GM12801 (cell line): ENCODE results near the gene EME2.

Experiments
- TF ChIP-seq, protein P1 (sequence below): IDR thresholded peaks from one replicate; pipeline ENCODE4 v1.5.1; 2011; ENCODE audit warnings: control low read depth; ENCODE audit not compliant: insufficient read length; ENCODE audit errors: extremely low read depth

EME2 gene

GRCh38 chr16:1788095-1788707, 15.6 kb downstream of the EME2 start:
- TF ChIP-seq, protein P1, sequence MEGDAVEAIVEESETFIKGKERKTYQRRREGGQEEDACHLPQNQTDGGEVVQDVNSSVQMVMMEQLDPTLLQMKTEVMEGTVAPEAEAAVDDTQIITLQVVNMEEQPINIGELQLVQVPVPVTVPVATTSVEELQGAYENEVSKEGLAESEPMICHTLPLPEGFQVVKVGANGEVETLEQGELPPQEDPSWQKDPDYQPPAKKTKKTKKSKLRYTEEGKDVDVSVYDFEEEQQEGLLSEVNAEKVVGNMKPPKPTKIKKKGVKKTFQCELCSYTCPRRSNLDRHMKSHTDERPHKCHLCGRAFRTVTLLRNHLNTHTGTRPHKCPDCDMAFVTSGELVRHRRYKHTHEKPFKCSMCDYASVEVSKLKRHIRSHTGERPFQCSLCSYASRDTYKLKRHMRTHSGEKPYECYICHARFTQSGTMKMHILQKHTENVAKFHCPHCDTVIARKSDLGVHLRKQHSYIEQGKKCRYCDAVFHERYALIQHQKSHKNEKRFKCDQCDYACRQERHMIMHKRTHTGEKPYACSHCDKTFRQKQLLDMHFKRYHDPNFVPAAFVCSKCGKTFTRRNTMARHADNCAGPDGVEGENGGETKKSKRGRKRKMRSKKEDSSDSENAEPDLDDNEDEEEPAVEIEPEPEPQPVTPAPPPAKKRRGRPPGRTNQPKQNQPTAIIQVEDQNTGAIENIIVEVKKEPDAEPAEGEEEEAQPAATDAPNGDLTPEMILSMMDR = no peak

DNA sequence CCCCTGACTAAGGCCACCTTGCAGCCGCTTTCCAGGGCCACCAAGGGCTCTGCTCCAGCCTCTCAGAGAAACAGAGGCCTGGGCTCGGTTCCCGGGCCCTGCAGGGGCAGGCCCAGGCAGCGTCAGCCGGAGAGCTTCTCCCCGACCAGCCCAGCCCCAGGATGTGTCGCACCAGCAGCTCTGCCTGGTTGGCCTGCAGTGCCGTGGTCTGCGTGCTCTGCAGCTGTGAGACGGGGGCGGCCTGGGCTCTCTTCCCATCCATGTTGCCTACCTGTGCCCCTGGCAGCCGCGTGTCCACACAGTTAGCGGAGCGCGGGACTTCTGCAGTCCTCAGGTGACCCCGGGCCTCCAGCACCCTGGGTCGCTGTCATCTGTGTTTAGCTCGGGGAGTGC, 16.1 kb downstream of the EME2 start:
- TF ChIP-seq, protein P1 = no peak

GRCh38 chr16:1789643-1790045, 17.0 kb downstream of the EME2 start:
- TF ChIP-seq, protein P1 = no peak

DNA sequence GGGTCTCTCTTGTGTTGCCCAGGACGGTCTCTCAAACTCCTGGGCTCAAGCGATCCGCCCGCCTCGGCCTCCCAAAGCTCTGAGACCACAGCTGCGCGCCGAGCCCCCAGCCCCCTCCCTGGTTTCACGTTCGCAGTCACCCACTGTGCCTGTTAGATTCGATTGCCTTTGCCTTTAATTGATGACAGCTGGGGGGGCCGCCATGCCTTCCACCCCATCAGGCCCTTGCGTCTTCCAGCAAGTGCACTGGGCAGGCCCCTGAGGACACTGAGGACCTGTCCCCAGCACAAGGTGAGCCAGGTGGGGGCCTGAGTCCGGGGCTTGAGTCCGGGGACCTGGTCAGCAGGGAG, 17.6 kb downstream of the EME2 start:
- TF ChIP-seq, protein P1 = no peak

- TF ChIP-seq, protein P1 = no peak
Measured at GRCh38 chr16:1790611-1791255, 18.1 kb downstream of the EME2 start.

- TF ChIP-seq, protein P1 = no peak
Measured at GRCh38 chr16:1791256-1791942, 18.8 kb downstream of the EME2 start.

- TF ChIP-seq, protein P1 = no peak
Measured at GRCh38 chr16:1791943-1792812, 19.6 kb downstream of the EME2 start.
